OCI-LY3 (cell line): ENCODE results near the gene NFAM1.

Experiments used
- H2AFZ ChIP-seq: fragments of 200-600, 300-600 bp; shearing (Covaris generic); 2 replicates; pipeline ENCODE4 v1.6.0; 2014; ENCODE audit warnings: antibody characterized with exemption, low read depth, low read length
- H3K27ac ChIP-seq: fragments of 200-600, 300-600 bp; sonication (generic); 2 replicates; pipeline ENCODE4 v1.5.1; 2014; ENCODE audit warnings: mild to moderate bottlenecking, low read length, moderate library complexity, mixed read lengths
- H3K27me3 ChIP-seq: fragments of 200-600, 300-600 bp; sonication (generic); 2 replicates; pipeline ENCODE4 v1.6.1; 2014; ENCODE audit warnings: low read depth, low read length, mixed read lengths
- H3K36me3 ChIP-seq: fragments of 200-600, 300-600 bp; sonication (generic); replicated peaks from 2 replicates; pipeline ENCODE3; 2014; ENCODE audit warnings: low read depth, low read length, mixed read lengths
- H3K4me1 ChIP-seq: fragments of 300-600, 200-600 bp; sonication (generic); 2 replicates; pipeline ENCODE4 v1.6.1; 2014; ENCODE audit warnings: low read length, mixed read lengths
- H3K4me2 ChIP-seq: fragments of 200-600, 300-600 bp; sonication (generic); 2 replicates; pipeline ENCODE4 v1.6.1; 2014; ENCODE audit warnings: low read length, mixed read lengths
- H3K4me3 ChIP-seq: fragments of 300-600, 200-600 bp; sonication (generic); 2 replicates; pipeline ENCODE4 v1.5.1; 2014; ENCODE audit warnings: antibody characterized with exemption, mild to moderate bottlenecking, low read length, moderate library complexity
- H3K79me2 ChIP-seq: fragments of 300-600, 200-600 bp; shearing (Covaris generic); 2 replicates; pipeline ENCODE4 v1.6.1; 2014; ENCODE audit warnings: mild to moderate bottlenecking, low read length, mixed read lengths
- H3K9ac ChIP-seq: fragments of 300-600, 200-600 bp; shearing (Covaris generic); 2 replicates; pipeline ENCODE4 v1.6.0; 2014; ENCODE audit warnings: mild to moderate bottlenecking, low read length, moderate library complexity
- H3K9me3 ChIP-seq: fragments of 200-600, 300-600 bp; shearing (Covaris generic); 2 replicates; pipeline ENCODE4 v1.6.1; 2014; ENCODE audit warnings: low read length, mixed read lengths; ENCODE audit not compliant: insufficient read depth
- H4K20me1 ChIP-seq: fragments of 200-600, 300-600 bp; sonication (generic); 2 replicates; pipeline ENCODE4 v1.6.1; 2016; ENCODE audit warnings: low read length, mixed read lengths; ENCODE audit not compliant: insufficient read depth
- CTCF ChIP-seq: fragments of 200-600, 300-600 bp; sonication (generic); IDR thresholded peaks from 2 replicates; pipeline ENCODE4 v1.5.1; 2014; ENCODE audit warnings: antibody characterized with exemption, low read length, low read depth
- EZH2phosphoT487 ChIP-seq: fragments of 200-600 bp; shearing (Covaris generic); IDR thresholded peaks from 2 replicates; pipeline ENCODE4 v1.6.1; 2018; ENCODE audit warnings: antibody characterized with exemption, mixed run types, low read depth

NFAM1 gene

GRCh38 chr22:42353883-42354727 is 78.1 kb downstream of the NFAM1 start:
- H3K4me3 ChIP-seq, result no peak overlapping the region
- no peaks in the 10 kb centered on the region for H4K20me1 ChIP-seq
- H3K27ac ChIP-seq, result no peak overlapping the region
- H3K9me3 ChIP-seq, result no peaks in the 10 kb centered on the region
- TF ChIP-seq EZH2phosphoT487 (no peak), CTCF (no peak)
- peaks cover 11% of the 10 kb centered on the region; the same call in 1 of the 2 replicates for H3K27me3 ChIP-seq
- no peaks in the 10 kb centered on the region for H3K79me2 ChIP-seq
- no peaks in the 10 kb centered on the region for H3K36me3 ChIP-seq
- H2AFZ ChIP-seq, result no peak overlapping the region
- H3K4me1 ChIP-seq, result no peaks in the 10 kb centered on the region
- no peak overlapping the region for H3K4me2 ChIP-seq
- no peak overlapping the region for H3K9ac ChIP-seq

GRCh38 chr22:42350373-42350772 is 81.8 kb downstream of the NFAM1 start:
- no peaks in the 10 kb centered on the region for H3K79me2 ChIP-seq
- no peaks in the 10 kb centered on the region for H3K4me1 ChIP-seq
- no peaks in the 10 kb centered on the region for H4K20me1 ChIP-seq
- H3K27ac ChIP-seq, result no peak overlapping the region
- no peaks in the 10 kb centered on the region for H3K9me3 ChIP-seq
- H3K4me3 ChIP-seq, result no peak overlapping the region
- no peaks in the 10 kb centered on the region for H3K36me3 ChIP-seq
- no peak overlapping the region for H3K4me2 ChIP-seq
- no peak overlapping the region for H2AFZ ChIP-seq
- H3K9ac ChIP-seq, result no peak overlapping the region
- H3K27me3 ChIP-seq, result peaks cover 11% of the 10 kb centered on the region; the same call in 1 of the 2 replicates
- TF ChIP-seq EZH2phosphoT487 (no peak), CTCF (no peak)

GRCh38 chr22:42347281-42347824 is 84.8 kb downstream of the NFAM1 start:
- Histone ChIP-seq H3K36me3 (no peaks in the 10 kb centered on the region), H3K9me3 (no peaks in the 10 kb centered on the region), H3K27me3 (peaks cover 11% of the 10 kb centered on the region; the same call in 1 of the 2 replicates), H3K4me3 (no peak overlapping the region), H3K27ac (no peak overlapping the region), H4K20me1 (no peaks in the 10 kb centered on the region), H3K4me2 (no peak overlapping the region), H2AFZ (no peak overlapping the region), H3K4me1 (no peaks in the 10 kb centered on the region), H3K79me2 (no peaks in the 10 kb centered on the region), H3K9ac (no peak overlapping the region)
- TF ChIP-seq CTCF (no peak), EZH2phosphoT487 (no peak)

- peaks cover 11% of the 10 kb centered on the region; the same call in 1 of the 2 replicates for H3K27me3 ChIP-seq
- no peak overlapping the region for H3K27ac ChIP-seq
- no peak overlapping the region for H3K4me3 ChIP-seq
- no peaks in the 10 kb centered on the region for H3K36me3 ChIP-seq
- H3K79me2 ChIP-seq, result no peaks in the 10 kb centered on the region
- H3K4me2 ChIP-seq, result no peak overlapping the region
- no peaks in the 10 kb centered on the region for H3K4me1 ChIP-seq
- no peak overlapping the region for H2AFZ ChIP-seq
- no peak for TF ChIP-seq CTCF
- no peak for TF ChIP-seq EZH2phosphoT487
- H4K20me1 ChIP-seq, result no peaks in the 10 kb centered on the region
- no peaks in the 10 kb centered on the region for H3K9me3 ChIP-seq
- no peak overlapping the region for H3K9ac ChIP-seq
These were observed 85.5 kb downstream of the NFAM1 start for GRCh38 chr22:42346722-42347121.
